HG03521 (cell line): ENCODE results near the gene CDPF1.

Source experiments
- ATAC-seq: cut with Tn5 transposase; IDR thresholded peaks from one replicate; pipeline ENCODE4 v1.9.1; 2021; ENCODE audit warnings: mild to moderate bottlenecking, moderate library complexity; ENCODE audit not compliant: unreplicated experiment

Gene CDPF1, protein sequence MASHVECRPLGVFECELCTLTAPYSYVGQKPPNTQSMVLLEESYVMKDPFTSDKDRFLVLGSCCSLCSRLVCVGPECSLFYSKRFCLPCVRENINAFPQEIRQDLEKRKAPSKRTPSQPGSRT

DNA sequence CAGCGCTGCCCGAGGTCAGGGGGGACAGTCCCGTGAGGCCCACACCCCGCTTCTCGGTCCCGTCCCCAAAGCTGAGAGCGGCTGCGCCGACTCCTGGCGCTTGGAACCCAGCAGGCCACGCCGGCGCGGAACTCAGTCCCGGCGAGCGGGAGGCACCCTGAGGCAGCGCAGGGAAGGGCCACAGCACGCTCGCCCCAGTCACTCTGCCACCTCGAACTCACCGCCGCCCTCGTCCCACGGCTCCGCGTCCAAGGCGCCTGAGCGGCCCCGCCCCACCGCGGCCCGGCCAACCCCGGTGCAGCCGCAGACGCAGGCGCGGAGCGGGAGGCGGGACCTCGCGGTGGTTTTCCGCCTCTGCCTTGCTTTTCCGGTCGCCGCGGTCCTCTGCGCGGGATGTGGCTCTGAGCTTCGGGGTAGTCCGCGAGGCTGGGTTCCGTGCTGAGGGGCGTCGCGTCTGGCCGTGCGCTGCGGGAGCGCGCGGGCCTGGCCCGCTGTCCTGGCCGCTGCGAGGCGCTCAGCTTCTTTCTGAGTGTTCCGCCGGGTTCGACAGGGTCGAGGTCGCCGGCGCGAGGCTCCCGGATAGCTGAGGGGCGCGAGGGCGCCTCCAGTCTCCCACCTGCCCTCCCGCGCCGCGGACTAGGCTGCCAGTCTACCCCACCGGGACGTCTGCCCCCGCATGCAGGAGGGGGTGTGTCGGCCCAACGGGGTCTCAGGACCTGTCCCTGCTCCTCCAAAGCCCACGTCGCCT is at the start of gene CDPF1:
Gene CDPF1, minus strand, starts transcription at position 259 of the 748 bp plus-strand sequence. CDS start 2,009 bp downstream, outside the sequence.
- peak; percentile 80 for ATAC-seq

- ATAC-seq = no peak
Observed at GRCh38 chr22:46299101-46299500, 49.0 kb upstream of the CDPF1 start.

DNA sequence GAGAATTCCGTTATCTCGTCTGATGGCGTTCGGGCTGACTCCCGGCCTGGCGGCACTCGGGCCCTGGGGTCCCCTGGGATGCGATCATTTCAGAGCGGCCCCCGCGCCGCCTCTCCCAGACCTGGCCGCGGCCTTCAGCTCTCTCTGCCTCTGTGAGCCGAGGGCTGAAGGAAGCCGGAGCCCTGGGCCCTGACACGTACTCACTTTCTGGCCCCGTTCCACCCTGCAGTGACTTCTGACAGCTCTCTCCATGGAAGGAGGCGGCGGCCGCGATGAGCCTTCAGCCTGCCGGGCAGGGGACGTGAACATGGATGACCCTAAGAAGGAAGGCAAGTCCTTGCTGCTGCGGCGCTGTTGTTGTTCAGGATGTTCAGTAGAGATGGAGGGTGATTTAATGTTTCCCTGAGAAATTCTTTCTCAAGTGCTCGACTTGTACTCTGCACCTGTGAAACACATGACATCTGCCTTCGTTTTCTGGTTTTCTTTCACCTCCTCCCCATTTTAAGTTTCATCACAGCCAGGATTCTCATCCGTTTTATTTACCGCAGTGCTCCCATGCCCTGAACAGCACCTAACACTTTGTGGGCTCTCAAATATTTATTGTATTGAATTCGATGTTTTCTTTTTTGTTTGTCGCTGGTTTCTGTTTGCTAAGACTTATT is 47.2 kb upstream of the CDPF1 start:
- no peak for ATAC-seq

- peak; percentile 91 for ATAC-seq
Observed at GRCh38 chr22:46296257-46297150, 46.4 kb upstream of the CDPF1 start, which contains the start of gene GTSE1. Gene GTSE1, plus strand, starts transcription at chr22:46296870. Its CDS starts 531 bp downstream, at chr22:46297401.

DNA sequence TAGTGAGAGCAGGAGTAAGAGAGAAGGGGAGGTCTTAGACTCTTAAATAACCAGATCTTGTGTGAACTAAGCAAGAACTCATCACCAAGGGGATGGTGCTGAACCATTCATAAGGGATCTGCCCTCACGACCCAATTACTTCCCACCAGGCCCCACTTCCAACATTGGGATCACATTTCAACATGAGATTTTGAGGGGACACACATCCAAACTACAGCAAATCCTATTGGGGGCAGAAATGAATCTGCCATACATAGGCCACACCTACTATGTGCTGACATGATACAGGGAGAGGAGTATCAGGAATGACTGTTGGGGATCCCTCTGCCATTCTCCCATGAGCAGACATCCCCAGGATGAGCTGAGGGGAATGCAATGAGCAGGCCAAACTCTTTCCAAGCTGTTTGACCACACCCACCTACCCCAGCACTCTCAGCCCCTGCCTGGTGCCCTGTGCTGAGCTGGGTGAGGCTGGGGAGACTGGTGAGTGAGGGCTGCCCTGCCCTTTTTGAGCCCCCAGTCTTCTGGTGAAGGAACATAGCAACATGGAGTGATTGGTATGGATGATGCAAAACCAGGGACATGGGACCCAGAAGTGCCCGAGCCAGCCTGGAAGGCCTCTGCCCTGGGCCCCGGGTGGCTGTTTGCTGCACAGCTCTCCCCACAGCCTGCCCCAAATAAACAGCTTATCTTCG is 45.3 kb upstream of the CDPF1 start:
- no peak for ATAC-seq

DNA sequence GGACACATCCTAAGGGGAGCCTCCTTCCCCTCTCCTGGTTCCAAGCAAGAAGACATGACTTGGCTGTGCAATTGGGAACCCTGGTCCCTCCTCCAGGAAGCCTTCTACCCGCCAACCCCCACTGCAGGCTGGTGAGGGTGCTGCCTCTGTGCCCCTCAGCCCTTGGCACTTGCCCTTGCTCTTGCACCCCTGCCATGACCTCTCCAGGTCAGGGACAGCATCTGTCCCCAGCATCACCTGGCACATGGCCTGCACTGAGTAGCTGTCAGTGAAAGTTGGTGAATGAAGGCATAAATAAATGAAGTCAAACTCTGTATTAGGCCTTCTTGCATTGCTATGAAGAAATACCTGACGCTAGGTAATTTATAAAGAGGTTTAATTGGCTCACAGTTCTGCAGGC is 44.7 kb upstream of the CDPF1 start:
- no peak for ATAC-seq

- no peak for ATAC-seq
Observed at GRCh38 chr22:46293577-46294260, 43.6 kb upstream of the CDPF1 start.

GRCh38 chr22:46292732-46293131 is 42.6 kb upstream of the CDPF1 start:
- ATAC-seq = no peak

DNA sequence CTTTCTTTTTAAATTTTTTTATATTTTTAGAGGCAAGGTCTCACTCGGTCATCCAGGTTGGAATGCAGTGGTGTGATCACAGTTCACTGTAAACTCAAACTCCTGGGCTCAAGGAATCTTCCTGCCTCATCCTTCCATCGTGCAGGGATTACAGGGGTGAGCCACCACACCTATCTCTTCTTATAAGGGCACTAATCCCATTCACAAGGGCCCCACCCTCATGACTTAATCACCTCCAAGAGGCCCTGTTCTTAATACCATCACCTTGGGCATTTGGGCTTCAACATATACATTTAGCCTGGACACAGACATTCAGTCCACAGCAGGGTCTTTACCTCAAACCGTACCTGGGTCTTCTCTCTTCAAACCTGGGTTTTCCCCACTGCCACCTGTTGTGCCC is 42.1 kb upstream of the CDPF1 start:
- ATAC-seq = no peak

DNA sequence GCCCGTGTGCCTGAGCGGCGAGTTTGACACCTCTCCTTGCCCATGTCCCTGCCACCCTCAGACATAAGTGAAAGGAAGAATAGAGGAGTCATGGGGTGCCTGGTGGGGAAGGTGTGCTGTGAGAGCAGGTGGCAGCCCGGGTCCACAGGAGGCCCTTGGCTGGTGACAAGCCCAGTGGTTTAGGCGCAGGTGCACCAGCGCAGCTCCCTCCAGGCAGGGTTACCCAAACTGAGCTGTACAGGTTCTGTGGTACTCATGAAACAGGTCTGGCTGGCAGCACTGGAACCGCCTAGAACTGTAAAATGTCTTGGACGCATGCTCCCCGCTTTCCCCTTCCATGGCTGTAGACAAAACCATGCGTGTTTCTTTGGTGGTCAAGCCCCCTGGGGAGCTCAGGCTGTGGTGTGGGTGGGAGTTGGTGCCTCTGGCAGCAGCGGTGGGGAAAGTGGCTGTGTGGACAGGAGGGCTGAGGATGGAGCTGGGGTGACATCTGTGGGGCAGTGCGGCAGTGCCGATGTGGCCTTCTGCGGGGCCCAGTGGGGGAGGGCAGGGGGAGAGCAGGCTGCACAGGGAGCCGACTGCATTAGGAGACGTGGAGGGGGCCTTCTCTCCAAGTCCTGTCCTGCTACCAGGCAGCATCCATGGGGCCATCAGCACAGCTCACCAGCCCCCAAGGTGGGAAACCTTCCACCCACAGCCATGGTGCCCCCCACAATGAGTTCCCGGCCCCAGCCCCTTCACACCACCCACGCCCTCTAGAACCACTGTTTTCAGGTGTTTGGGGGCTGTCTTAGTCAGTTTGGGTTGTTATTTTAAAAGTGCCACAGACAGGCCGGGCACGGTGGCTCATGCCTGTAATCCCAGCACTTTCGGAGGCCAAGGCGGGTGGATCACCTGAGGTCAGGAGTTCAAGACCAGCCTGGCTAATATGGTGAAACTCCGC is 41.0 kb upstream of the CDPF1 start:
- no peak for ATAC-seq

DNA sequence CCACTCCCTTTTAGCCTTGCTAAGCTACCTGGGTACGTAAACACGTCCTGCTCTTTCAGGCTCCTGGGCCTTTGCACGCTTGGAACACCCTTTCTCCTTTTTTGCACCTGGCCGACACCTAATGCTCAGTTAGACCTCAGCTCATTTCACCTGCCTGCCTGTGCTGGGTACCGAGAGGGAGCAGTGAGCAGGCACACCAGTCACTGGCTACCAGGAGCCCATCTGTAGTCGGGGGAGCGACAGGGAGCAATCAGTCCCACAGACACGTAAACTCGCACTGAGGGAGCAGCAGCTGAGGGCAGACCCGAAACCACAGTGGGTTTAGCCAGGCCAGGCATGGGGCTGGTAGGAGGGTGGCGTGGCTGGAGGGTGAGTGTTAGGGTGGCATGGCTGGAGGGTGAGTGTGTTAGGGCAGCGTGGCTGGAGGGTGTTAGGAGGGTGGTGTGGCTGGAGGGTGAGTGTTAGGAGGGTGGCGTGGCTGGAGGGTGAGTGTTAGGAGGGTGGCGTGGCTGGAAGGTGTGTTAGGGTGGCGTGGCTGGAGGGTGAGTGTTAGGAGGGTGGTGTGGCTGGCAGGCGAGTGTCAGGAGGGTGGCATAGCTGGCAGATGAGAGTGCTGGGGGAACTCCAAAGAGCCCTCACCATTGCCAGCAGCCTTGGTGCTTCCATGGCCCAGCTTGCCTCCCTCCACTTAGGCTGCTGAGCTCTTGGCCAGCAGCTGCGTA is 40.2 kb upstream of the CDPF1 start:
- ATAC-seq = no peak

- no peak for ATAC-seq
Observed at GRCh38 chr22:46289244-46289891, 39.3 kb upstream of the CDPF1 start.

GRCh38 chr22:46288846-46289243 is 38.8 kb upstream of the CDPF1 start:
- no peak for ATAC-seq

DNA sequence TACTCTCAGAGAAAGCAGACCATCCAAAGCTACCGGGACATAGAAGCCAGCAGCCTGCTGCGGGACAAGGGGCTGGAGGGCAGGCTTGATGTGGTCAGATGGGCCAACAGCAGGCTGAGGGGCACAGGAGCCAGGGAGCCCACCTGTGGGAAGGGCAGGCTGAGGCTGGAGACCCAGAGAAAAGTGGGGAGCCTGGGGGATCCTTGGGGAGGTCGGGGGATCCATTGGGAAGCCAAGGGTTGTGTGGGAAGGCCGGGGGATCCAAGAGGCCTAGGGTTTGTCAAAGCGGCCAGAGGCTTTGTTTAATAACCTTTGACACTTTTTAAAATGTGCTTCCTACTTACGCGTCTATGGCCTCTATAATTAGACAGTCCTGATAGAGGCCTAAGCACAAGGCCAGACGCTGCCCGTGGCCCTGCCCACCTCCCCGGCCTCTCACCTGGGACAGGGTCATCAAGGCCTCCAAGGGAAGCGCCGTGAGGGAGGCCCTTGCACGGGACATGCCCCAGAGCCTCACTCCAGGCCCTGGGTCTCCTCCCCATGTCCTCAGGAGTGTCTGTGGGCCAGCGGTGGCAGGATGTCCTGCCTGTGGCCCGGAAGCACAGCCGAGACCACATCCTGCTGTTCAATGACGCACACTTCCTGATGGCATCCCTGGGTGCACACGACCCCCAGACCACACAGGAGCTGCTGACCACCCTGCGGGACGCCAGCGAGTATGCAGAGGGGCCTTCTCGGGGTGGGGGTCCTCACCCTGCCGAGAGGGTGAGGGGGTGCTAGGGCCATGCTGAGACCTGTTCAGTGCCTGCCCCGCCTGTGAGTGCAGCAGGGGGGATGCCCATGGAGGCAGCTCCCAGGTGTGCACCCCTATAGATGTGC is 38.0 kb upstream of the CDPF1 start:
- peak; percentile 44 for ATAC-seq

GRCh38 chr22:46286941-46287872 is 37.1 kb upstream of the CDPF1 start:
- no peak for ATAC-seq

DNA sequence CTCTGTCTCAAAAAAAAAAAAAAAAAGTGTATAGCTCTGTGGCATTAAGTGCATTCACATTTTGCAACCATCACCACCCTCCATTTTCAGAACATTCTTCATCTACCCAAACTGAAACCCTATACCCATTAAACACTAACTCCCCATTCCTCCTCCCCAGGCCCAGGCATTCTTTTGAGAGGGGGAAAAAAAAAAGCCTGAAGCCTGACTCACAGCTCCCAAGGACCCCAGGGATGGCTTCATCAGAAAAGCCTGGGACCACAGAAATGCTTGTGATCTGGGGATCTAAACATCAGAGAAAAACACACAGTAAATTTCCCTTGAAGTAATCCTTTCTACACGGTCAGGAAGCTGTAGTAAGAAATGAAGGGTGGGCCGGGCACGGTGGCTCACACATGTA is 35.9 kb upstream of the CDPF1 start:
- ATAC-seq = no peak
